Measurements from ENCODE around the gene IL1RAPL1. TPM values are rescaled to one million over a fixed set of nuclear protein-coding genes. Genes with fewer than 3 reads are reported as not detected.

IL1RAPL1 gene
- total and polyA plus RNA-seq, 9 of the 15 experiments (the other 6 are each of a cell fraction or from before 2014, with no cell fraction given): 0.04 to 0.07 (median 0.04) TPM; not detected in 6

DNA sequence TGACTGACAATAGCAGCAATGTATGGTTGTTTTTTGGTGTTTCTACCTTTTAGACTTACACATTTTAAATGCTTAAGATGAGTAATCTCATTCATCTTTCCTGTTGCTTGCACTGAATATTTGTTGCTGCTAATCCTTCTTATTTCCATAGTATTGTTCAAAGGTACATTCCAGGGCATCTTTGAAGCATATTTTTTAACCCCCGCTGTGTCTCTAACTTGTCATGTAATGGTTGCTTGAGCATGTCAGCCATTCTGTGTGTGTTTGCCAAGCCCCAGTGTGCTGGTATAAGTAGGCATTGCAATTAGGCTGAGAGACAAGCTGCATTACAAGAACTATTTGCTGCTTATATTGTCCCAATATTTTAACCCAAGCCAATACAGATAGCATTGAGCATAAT, 87.9 kb downstream of the IL1RAPL1 start:
- DNase-seq (ENCODE audit: extremely low read depth in 1 of 4, low spot score in 3 of 4) (no peak), FAIRE-seq (no peak), ATAC-seq (no peak)
- POLR2A ChIA-PET: no interaction called here
- Histone ChIP-seq H3K4me1 (replicated peaks in 1 of 2; ENCODE audit: control insufficient read depth in 2 of 2, insufficient read depth in 2 of 2, low read length in 2 of 2) (no peaks in the 10 kb centered on the region), H3K79me2 (ENCODE audit: control insufficient read depth, insufficient read depth, low read length) (no peaks in the 10 kb centered on the region), H3K27ac (ENCODE audit: extremely low read depth, low read depth, low read length) (no peak overlapping the region), H3K9me3 (replicated peaks; ENCODE audit: control insufficient read depth, insufficient read depth, low read depth, low read length) (no peaks in the 10 kb centered on the region), H3K9ac (ENCODE audit: insufficient read depth in 1 of 2, low read depth in 2 of 2, low read length in 2 of 2) (no peak overlapping the region), H3K4me2 (ENCODE audit: insufficient read depth, low read length) (no peak overlapping the region), H3K27me3 (ENCODE audit: control insufficient read depth in 2 of 2, insufficient read depth in 2 of 2, low read length in 2 of 2) (no peaks in the 10 kb centered on the region), H4K20me1 (replicated peaks; ENCODE audit: control insufficient read depth, insufficient read depth, low read length) (no peaks in the 10 kb centered on the region), H3K9me1 (ENCODE audit: control insufficient read depth, insufficient read depth, low read length) (no peaks in the 10 kb centered on the region), H3K4me3 (no peak overlapping the region), H2AFZ (ENCODE audit: low read depth, low read length) (no peak overlapping the region), H3K36me3 (ENCODE audit: control insufficient read depth, insufficient read depth, low read length) (no peaks in the 10 kb centered on the region)
- intact Hi-C loops (cut with micrococcal nuclease): no loop called here
- BruUV-seq (replicated peaks): no TSS peak
- no peak for TF ChIP-seq MITF (IDR thresholded peaks at IDR 0.05)
- no peak for TF ChIP-seq SRSF7 (optimal IDR thresholded peaks at IDR 0.05; ENCODE audit: low read depth, low read length)
- in situ Hi-C loops (cut with MboI): no loop called here
- 0% methylated on average over 1 of the region's 1 CpG for WGBS (ENCODE audit: insufficient coverage, low coverage, missing lambda C conversion rate)
- CTCF ChIA-PET (ENCODE audit: low intra/inter-chr PET ratio): no interaction called here

DNA sequence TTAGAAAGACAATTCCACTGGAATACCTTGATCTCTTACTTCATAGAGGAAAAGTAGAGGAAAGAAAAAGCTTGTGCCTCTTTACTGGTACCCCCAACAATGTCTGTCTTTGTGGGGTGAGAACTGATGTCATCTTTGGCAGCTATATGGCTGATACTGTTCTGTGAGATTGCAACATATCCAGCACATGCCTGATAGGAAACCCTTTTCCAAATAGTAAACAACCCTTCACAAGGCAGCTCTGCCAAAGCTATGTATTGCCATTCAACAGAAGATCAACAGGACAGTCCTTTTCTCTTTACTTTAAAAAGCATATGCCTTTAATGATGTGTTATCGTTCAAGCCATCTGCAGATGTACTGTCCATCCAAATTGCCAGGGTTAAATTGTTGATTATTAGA, 105.9 kb downstream of the IL1RAPL1 start:
- no peak overlapping the region for H3K9ac ChIP-seq (ENCODE audit: insufficient read depth in 1 of 2, low read depth in 2 of 2, low read length in 2 of 2)
- no TSS peak for BruUV-seq (replicated peaks)
- no peak for ATAC-seq
- TF ChIP-seq SRSF1 (IDR thresholded peaks at IDR 0.05; ENCODE audit: low read depth, low read length) (no peak), HDAC3 (IDR thresholded peaks at IDR 0.05; ENCODE audit: borderline replicate concordance, partially characterized antibody) (no peak), RNF2 (IDR thresholded peaks at IDR 0.05) (no peak), BRF1 (IDR thresholded peaks at IDR 0.05; ENCODE audit: borderline replicate concordance, extremely low read depth, insufficient read length) (no peak), POLR2H (tag; IDR thresholded peaks at IDR 0.05; ENCODE audit: low read depth) (no peak), ZNF133 (CRISPR knock-in tag; IDR thresholded peaks at IDR 0.05) (no peak), ATF3 (IDR thresholded peaks at IDR 0.05) (no peak), ATF3 (CRISPR knock-in tag; conservative IDR thresholded peaks at IDR 0.05) (no peak), ELK1 (CRISPR knock-in tag; IDR thresholded peaks at IDR 0.05) (no peak), IFI16 (CRISPR knock-in tag; IDR thresholded peaks at IDR 0.05) (no peak), RBM17 (IDR thresholded peaks at IDR 0.05; ENCODE audit: borderline replicate concordance, low read depth, low read length) (no peak), ZNF551 (CRISPR knock-in tag; IDR thresholded peaks at IDR 0.05) (no peak)

More for the DNA sequence above, 105.9 kb downstream of the IL1RAPL1 start:
- Histone ChIP-seq H2AFZ (ENCODE audit: low read depth, low read length) (no peak overlapping the region), H3K79me2 (ENCODE audit: control insufficient read depth, insufficient read depth, low read length) (no peaks in the 10 kb centered on the region), H3K9me1 (ENCODE audit: control insufficient read depth, insufficient read depth, low read length) (no peaks in the 10 kb centered on the region), H3K4me1 (replicated peaks in 1 of 2; ENCODE audit: control insufficient read depth in 2 of 2, insufficient read depth in 2 of 2, low read length in 2 of 2) (no peaks in the 10 kb centered on the region), H3K27ac (ENCODE audit: extremely low read depth, low read depth, low read length) (no peak overlapping the region), H3K9me3 (replicated peaks; ENCODE audit: control insufficient read depth, insufficient read depth, low read depth, low read length) (no peaks in the 10 kb centered on the region), H3K4me3 (no peak overlapping the region), H3K27me3 (ENCODE audit: control insufficient read depth in 2 of 2, insufficient read depth in 2 of 2, low read length in 2 of 2) (no peaks in the 10 kb centered on the region), H4K20me1 (replicated peaks; ENCODE audit: control insufficient read depth, insufficient read depth, low read length) (no peaks in the 10 kb centered on the region), H3K36me3 (ENCODE audit: control insufficient read depth, insufficient read depth, low read length) (no peaks in the 10 kb centered on the region), H3K4me2 (ENCODE audit: insufficient read depth, low read length) (no peak overlapping the region)
- ChIA-PET CTCF (ENCODE audit: low intra/inter-chr PET ratio) (no interaction called here), POLR2A (no interaction called here)
- no peak for DNase-seq (ENCODE audit: extremely low read depth in 1 of 4, low spot score in 3 of 4)
- in situ Hi-C loops (cut with MboI) (no loop called here), intact Hi-C loops (cut with micrococcal nuclease) (no loop called here)
- 0% methylated on average over 1 of the region's 1 CpG for WGBS (ENCODE audit: insufficient coverage, low coverage, missing lambda C conversion rate)
- FAIRE-seq: no peak

Data from K562 (cell line).